ENCODE measurements around the gene TMEM175.

DNA sequence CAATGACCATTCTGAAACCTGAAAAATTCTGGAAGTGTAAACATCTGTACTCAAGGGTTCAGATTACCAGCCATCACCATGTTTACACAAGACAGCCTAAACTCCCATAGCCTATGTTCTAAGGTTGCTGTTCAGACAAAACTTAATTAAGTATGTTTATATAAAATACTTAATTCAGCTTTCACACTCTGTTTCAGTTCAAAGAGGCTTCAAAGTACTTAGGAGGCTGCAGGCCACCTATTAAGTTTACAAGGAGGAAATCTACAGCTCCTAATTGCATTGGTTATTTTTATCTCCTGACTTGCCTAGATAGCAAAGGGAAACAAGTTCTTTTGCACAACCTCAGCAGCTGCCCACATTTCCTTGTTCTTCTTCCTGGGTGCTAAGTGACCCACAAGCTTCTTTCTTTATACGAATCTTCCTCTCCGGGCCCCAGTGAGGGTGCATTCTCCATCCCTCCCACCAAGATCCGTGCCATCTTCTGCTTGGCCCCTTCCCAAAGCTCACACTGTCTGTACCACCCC, 2.2 kb upstream of the TMEM175 start:
- TF ChIP-seq POLR2A (IDR thresholded peaks at IDR 0.05) (no peak), POLR2AphosphoS5 (IDR thresholded peaks at IDR 0.05) (peak in 2 of 3 donors; percentile 63 to 66)
- TF ChIP-seq, protein P1, sequence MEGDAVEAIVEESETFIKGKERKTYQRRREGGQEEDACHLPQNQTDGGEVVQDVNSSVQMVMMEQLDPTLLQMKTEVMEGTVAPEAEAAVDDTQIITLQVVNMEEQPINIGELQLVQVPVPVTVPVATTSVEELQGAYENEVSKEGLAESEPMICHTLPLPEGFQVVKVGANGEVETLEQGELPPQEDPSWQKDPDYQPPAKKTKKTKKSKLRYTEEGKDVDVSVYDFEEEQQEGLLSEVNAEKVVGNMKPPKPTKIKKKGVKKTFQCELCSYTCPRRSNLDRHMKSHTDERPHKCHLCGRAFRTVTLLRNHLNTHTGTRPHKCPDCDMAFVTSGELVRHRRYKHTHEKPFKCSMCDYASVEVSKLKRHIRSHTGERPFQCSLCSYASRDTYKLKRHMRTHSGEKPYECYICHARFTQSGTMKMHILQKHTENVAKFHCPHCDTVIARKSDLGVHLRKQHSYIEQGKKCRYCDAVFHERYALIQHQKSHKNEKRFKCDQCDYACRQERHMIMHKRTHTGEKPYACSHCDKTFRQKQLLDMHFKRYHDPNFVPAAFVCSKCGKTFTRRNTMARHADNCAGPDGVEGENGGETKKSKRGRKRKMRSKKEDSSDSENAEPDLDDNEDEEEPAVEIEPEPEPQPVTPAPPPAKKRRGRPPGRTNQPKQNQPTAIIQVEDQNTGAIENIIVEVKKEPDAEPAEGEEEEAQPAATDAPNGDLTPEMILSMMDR (IDR thresholded peaks at IDR 0.05): no peak
